Ishikawa (cell line): ENCODE results near the gene TNFRSF1A.

Source experiments
- CEBPB ChIP-seq: IDR thresholded peaks from 2 replicates; pipeline ENCODE4 v1.6.1; 2012
- CREB1 ChIP-seq: IDR thresholded peaks from 2 replicates; pipeline ENCODE4 v1.6.1; 2012; ENCODE audit warnings: low read depth
- EGR1 ChIP-seq: IDR thresholded peaks from 2 replicates; pipeline ENCODE4 v1.6.1; 2012
- EP300 ChIP-seq: IDR thresholded peaks from 2 replicates; pipeline ENCODE4 v1.6.1; 2012; ENCODE audit warnings: borderline replicate concordance
- FOXM1 ChIP-seq: IDR thresholded peaks from 2 replicates; pipeline ENCODE4 v1.6.1; 2012; ENCODE audit warnings: low read depth, borderline replicate concordance
- MAX ChIP-seq: IDR thresholded peaks from 2 replicates; pipeline ENCODE4 v1.6.1; 2012
- NFIC ChIP-seq: IDR thresholded peaks from 2 replicates; pipeline ENCODE4 v1.6.1; 2012
- RAD21 ChIP-seq: IDR thresholded peaks from 2 replicates; pipeline ENCODE4 v1.6.1; 2012; ENCODE audit warnings: low read depth
- REST ChIP-seq: IDR thresholded peaks from 2 replicates; pipeline ENCODE4 v1.6.1; 2012; ENCODE audit warnings: low read depth, mild to moderate bottlenecking
- TAF1 ChIP-seq: IDR thresholded peaks from 2 replicates; pipeline ENCODE4 v1.6.1; 2012; ENCODE audit warnings: low read depth, mild to moderate bottlenecking
- TCF12 ChIP-seq: IDR thresholded peaks from 2 replicates; pipeline ENCODE4 v1.6.1; 2012; ENCODE audit warnings: low read depth
- TEAD4 ChIP-seq: IDR thresholded peaks from 2 replicates; pipeline ENCODE4 v1.6.1; 2012
- USF1 ChIP-seq: IDR thresholded peaks from 2 replicates; pipeline ENCODE4 v1.6.1; 2012
- YY1 ChIP-seq: IDR thresholded peaks from 2 replicates; pipeline ENCODE4 v1.6.1; 2012; ENCODE audit warnings: low read depth
- ZBTB7A ChIP-seq: IDR thresholded peaks from 2 replicates; pipeline ENCODE4 v1.6.1; 2012; ENCODE audit warnings: low read depth

Gene TNFRSF1A

GRCh38 chr12:6317693-6318439 is 24.0 kb downstream of the TNFRSF1A start:
- no peak for TF ChIP-seq CEBPB

- no peak for TF ChIP-seq NFIC
- no peak for TF ChIP-seq EGR1
- TF ChIP-seq MAX = no peak
- no peak for TF ChIP-seq TCF12
- TF ChIP-seq FOXM1 = no peak
- TF ChIP-seq ZBTB7A = no peak
- no peak for TF ChIP-seq TAF1
- TF ChIP-seq TEAD4 = no peak
- TF ChIP-seq USF1 = no peak
- TF ChIP-seq REST = no peak
- no peak for TF ChIP-seq YY1
- no peak for TF ChIP-seq CREB1
Measured at GRCh38 chr12:6316921-6317692, 24.8 kb downstream of the TNFRSF1A start.

- TF ChIP-seq TCF12 (no peak), EGR1 (no peak), USF1 (no peak), MAX (no peak), CEBPB (no peak), YY1 (no peak), TAF1 (no peak), REST (no peak), NFIC (no peak), RAD21 (no peak), CREB1 (no peak), EP300 (no peak), FOXM1 (no peak), TEAD4 (no peak), ZBTB7A (no peak)
Measured at GRCh38 chr12:6315704-6316597, 25.9 kb downstream of the TNFRSF1A start.

GRCh38 chr12:6315184-6315583 is 26.7 kb downstream of the TNFRSF1A start:
- TF ChIP-seq EGR1 (no peak), NFIC (no peak), ZBTB7A (no peak)

GRCh38 chr12:6314776-6315175 is 27.1 kb downstream of the TNFRSF1A start:
- TF ChIP-seq REST (no peak), EGR1 (no peak), FOXM1 (no peak), TCF12 (no peak), CEBPB (no peak), TEAD4 (no peak), ZBTB7A (no peak), MAX (no peak)
